HG03457 (cell line): ENCODE data around the gene EEF1AKMT4.

ENCODE experiments used
- ATAC-seq: cut with Tn5 transposase; IDR thresholded peaks from one replicate; pipeline ENCODE4 v1.9.1; 2021; ENCODE audit warnings: moderate number of reproducible peaks; ENCODE audit not compliant: unreplicated experiment

EEF1AKMT4 gene

DNA sequence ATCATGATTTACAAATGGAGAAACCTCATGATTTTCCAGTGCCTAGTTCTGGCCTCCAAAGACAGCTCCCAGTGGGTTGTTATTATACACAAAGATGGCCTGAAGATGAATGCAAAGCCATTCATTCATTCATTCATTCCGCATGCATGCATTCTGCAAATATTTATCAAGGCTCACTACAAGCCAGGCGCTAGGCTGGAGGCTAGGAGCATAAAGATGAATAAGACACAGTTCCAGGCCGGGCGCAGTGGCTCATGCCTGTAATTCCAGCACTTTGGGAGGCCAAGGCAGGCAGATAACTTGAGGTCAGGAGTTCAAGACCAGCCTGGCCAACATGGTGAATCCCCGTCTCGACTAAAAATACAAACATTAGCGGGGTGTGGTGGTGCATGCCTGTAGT, 47.1 kb downstream of the EEF1AKMT4 start:
- no peak for ATAC-seq

DNA sequence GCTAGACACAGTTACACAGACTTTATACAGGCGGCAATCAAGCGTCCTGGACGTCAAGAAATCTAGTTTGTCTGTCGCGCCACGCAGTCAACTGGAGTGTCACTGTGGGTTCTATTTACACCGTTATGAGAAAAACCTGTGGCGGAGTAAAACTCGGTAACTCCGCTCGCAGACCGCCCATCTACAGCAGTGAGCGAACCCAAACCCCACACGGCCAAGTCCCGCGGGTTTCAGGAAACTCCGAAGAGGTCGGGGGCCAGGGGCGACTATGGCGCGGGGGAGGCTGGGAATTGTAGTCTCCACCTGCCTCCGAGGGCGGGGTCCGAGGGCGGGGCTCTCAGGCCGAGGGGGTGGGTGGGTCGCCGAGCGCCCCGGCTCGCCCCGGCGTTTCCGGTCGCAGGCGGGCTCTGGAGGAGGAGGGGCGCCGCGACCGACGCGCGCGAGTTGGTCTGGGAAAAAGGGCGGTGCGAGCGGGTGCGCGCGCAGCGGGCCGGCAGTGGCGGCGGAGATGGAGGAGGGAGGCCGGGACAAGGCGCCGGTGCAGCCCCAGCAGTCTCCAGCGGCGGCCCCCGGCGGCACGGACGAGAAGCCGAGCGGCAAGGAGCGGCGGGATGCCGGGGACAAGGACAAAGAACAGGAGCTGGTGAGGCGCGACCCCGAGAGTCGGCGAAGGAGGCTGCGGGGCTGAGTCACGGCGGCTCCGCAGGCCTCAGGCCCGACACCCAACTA, 49.5 kb downstream of the EEF1AKMT4 start, which contains the start of gene PSMD2:
TSS of gene PSMD2 (plus strand) at position 483 of the 729 bp plus-strand sequence. CDS start at position 509, 26 bp downstream.
- ATAC-seq = peak; percentile 84

DNA sequence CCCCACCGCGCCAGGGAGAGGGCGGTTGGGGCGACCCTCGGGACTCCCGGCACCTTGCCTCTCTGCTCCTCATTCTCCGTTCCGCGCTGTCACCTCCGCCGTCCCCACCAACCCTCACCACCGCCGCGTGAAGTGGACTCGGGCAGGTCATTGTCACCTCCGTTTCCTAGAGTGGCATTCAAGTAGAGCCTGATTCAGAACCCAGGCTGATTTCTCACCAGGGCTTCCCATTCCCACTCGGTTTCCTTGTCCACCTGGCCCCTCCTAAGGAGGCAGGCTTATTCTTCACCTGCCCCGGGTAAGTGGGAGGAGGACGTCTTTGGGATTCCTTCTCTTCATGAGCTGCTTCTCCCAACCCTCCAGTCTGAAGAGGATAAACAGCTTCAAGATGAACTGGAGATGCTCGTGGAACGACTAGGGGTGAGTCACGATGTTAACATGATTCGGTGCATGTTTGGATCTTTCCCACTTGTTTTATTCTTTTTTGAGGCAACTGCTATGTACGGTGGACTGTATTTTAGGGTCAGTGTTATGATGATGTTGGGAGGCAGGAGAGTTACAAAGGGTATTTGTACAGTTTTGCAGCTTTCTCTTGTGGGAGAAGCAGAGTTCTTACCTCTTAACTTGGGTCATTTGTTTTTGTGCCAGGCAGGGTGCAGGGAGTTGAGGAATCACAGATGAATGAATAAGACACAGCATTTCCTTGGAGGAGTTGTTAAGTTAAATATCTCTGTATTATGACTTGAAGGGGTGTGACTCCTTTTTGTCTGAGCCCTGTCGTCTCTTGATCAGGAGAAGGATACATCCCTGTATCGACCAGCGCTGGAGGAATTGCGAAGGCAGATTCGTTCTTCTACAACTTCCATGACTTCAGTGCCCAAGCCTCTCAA, 50.3 kb downstream of the EEF1AKMT4 start:
- ATAC-seq = no peak

DNA sequence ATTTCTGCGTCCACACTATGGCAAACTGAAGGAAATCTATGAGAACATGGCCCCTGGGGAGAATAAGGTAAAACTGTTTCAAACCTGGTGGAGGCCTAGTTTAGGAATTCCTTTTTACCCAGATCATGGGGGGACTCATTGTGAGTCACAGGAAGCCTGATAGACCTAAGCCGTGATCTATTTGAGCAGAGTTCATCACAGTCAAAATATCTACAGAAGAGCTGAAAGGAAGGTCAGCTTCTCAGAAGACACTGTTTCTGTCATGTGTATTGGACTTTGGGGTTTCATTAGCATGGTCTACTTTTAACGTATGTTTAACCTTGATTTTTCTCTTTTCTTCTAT, 50.9 kb downstream of the EEF1AKMT4 start:
- no peak for ATAC-seq

DNA sequence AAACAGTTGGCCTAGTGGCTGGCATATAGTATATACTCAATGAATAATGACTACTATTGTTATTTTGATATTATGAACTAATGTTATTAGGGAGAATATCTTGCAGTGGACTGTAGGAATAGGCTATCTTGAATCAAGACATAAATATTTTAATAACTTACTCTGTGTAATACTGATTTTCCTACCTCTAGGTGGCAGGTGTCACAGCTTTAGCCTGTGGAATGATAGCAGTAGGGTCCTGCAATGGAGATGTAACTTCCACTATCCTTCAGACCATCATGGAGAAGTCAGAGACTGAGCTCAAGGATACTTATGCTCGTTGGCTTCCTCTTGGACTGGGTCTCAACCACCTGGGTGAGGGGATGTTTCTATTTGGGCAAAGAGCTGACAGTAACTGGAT, 56.1 kb downstream of the EEF1AKMT4 start:
- ATAC-seq = no peak

DNA sequence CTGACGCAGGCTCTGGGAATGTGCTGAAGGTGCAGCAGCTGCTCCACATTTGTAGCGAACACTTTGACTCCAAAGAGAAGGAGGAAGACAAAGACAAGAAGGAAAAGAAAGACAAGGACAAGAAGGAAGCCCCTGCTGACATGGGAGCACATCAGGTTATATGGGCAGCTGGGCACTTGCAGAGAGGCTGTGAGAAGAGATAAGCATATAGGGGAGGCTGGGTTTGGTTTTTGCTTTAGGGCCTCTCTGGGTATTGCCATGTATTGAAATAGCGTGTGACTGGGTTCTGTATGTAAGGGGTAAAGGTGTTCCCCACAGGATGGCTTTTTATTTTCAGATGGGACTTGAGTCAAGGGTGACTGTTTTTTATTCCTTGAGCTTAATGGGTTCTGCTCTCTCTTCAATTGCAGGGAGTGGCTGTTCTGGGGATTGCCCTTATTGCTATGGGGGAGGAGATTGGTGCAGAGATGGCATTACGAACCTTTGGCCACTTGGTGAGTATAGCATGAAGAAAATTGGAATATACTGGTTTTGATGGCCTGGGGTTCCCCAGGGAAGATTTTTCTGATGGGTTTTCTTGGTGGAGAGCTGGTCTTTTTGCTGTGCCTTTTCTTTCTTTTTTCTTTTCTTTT, 57.0 kb downstream of the EEF1AKMT4 start:
- no peak for ATAC-seq

DNA sequence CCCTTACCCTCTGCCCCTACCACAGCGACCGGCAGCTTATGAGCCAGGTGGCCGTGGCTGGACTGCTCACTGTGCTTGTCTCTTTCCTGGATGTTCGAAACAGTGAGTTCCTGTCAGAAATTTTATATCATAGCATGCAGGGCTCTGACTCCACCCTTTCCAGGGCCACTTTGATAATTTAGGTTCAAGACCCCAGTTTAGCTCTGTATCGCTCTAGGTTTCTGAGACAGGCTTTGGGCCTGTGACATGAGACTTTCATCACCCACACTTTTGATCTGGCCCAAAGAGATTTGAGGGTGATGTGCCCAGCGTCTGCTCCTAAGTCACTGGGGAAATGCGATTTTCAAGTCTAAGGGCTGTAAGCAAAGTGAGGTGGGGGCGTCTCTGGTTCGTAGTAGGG, 58.4 kb downstream of the EEF1AKMT4 start:
- ATAC-seq = no peak
